OCI-LY7 (cell line): ENCODE data around the gene CRNN. TPM values are rescaled to one million over a fixed set of nuclear protein-coding genes. Genes with fewer than 3 reads are reported as not detected.

Experiments
- BruUV-seq: library from RNA; stranded (reverse); fragments of 400-500 nt; replicated peaks from 2 replicates; lab custom pipeline; 2021; lab: Mats Ljungman, UMichigan
- CTCF ChIA-PET: fragments of 300-600 bp; sonication (Branson Sonifier 250); formaldehyde crosslinking; loops from one replicate; lab custom pipeline; 2022; ENCODE audit warnings: antibody characterized with exemption; ENCODE audit not compliant: unreplicated experiment; lab: Charles Lee
- POLR2A ChIA-PET: fragments of 300-600 bp; sonication (Branson Sonifier 250); formaldehyde crosslinking; loops from one replicate; lab custom pipeline; 2022; ENCODE audit warnings: antibody characterized with exemption; lab: Charles Lee
- DNase-seq: peaks from one replicate; pipeline ENCODE4 v3.0.0-alpha.2; 2015; ENCODE audit warnings: low spot score
- H2AFZ ChIP-seq: fragments of 200-600 bp; sonication (generic), shearing (Covaris generic); 2 replicates; pipeline ENCODE4 v1.6.1; 2014; ENCODE audit warnings: mild to moderate bottlenecking, antibody characterized with exemption, low read length, moderate library complexity
- H3K27ac ChIP-seq: fragments of 200-600 bp; sonication (generic); 2 replicates; pipeline ENCODE4 v1.5.1; 2014; ENCODE audit warnings: mixed run types, low read depth, mild to moderate bottlenecking, moderate library complexity, low read length, inconsistent platforms; ENCODE audit not compliant: poor library complexity, severe bottlenecking
- H3K36me3 ChIP-seq: fragments of 200-600 bp; sonication (generic); 2 replicates; pipeline ENCODE4 v1.6.1; 2014; ENCODE audit warnings: mild to moderate bottlenecking, antibody characterized with exemption, low read length, moderate library complexity, mixed read lengths; ENCODE audit not compliant: insufficient read depth
- H3K4me1 ChIP-seq: fragments of 200-600 bp; sonication (generic); 2 replicates; pipeline ENCODE4 v1.5.1; 2014; ENCODE audit warnings: mild to moderate bottlenecking, low read length; ENCODE audit not compliant: insufficient read depth, poor library complexity, severe bottlenecking
- H3K4me2 ChIP-seq: fragments of 200-600 bp; sonication (generic); 2 replicates; pipeline ENCODE4 v1.6.1; 2014; ENCODE audit warnings: mild to moderate bottlenecking, low read length
- H3K4me3 ChIP-seq: fragments of 200-600 bp; sonication (generic); 2 replicates; pipeline ENCODE4 v1.5.1; 2014; ENCODE audit warnings: mild to moderate bottlenecking, low read depth, low read length; ENCODE audit not compliant: poor library complexity, severe bottlenecking
- H3K79me2 ChIP-seq: fragments of 200-600 bp; sonication (generic); 2 replicates; pipeline ENCODE4 v1.6.1; 2016; ENCODE audit warnings: low read depth, mild to moderate bottlenecking, low read length, moderate library complexity, mixed read lengths; ENCODE audit not compliant: insufficient read depth
- H3K9me2 ChIP-seq: fragments of 200-600 bp; sonication (generic); 2 replicates; pipeline ENCODE4 v1.6.1; 2016; ENCODE audit warnings: mild to moderate bottlenecking, low read length, mixed read lengths; ENCODE audit not compliant: insufficient read depth
- H3K9me3 ChIP-seq: fragments of 200-600 bp; sonication (generic); 2 replicates; pipeline ENCODE4 v1.6.1; 2014; ENCODE audit warnings: mild to moderate bottlenecking, mixed run types, low read length, mixed read lengths
- H4K20me1 ChIP-seq: fragments of 200-600 bp; sonication (generic); 2 replicates; pipeline ENCODE4 v1.6.1; 2014; ENCODE audit warnings: mild to moderate bottlenecking, antibody characterized with exemption, low read length, moderate library complexity, mixed read lengths; ENCODE audit not compliant: insufficient read depth
- CTCF ChIP-seq: fragments of 200-600 bp; sonication (generic); conservative IDR thresholded peaks from 2 replicates; pipeline ENCODE4 v1.5.1; 2014; ENCODE audit warnings: mild to moderate bottlenecking, antibody characterized with exemption, low read length, moderate library complexity, mixed read lengths
- EZH2phosphoT487 ChIP-seq: fragments of 200-600 bp; sonication (generic); IDR thresholded peaks from 2 replicates; pipeline ENCODE4 v1.6.1; 2018; ENCODE audit warnings: low read depth, borderline replicate concordance, mild to moderate bottlenecking, mixed run types, antibody characterized with exemption, low read length, moderate library complexity, mixed read lengths
- intact Hi-C: fragments of 100-400 bp; cut with micrococcal nuclease; formaldehyde crosslinking; loops from one replicate; pipeline ENCODE4 v1.10.0; 2022; ENCODE audit not compliant: unreplicated experiment
- total RNA-seq, 2 experiments: library from RNA; depleted of rRNA in 1 of 2; stranded (reverse); fragments of >200 nt in 1 of 2; shearing (Covaris generic) in 1 of 2; gene quantifications; 2 replicates each; pipeline ENCODE4 v1.2.3, GENCODE V29; 2014 to 2022

CRNN gene
- total RNA-seq, 2 experiments from 2014 or later: not detected

GRCh38 chr1:152411134-152411533, 2.9 kb downstream of the CRNN start:
- BruUV-seq: no TSS peak
- H3K4me3 ChIP-seq: no peak overlapping the region
- H4K20me1 ChIP-seq: no peaks in the 10 kb centered on the region
- intact Hi-C loops: no loop called here
- POLR2A ChIA-PET: no interaction called here
- no peaks in the 10 kb centered on the region for H3K9me2 ChIP-seq
- DNase-seq: no peak
- H3K36me3 ChIP-seq: no peaks in the 10 kb centered on the region
- no peak overlapping the region for H3K27ac ChIP-seq
- CTCF ChIA-PET: no interaction called here
- TF ChIP-seq CTCF (no peak), EZH2phosphoT487 (no peak)
- no peaks in the 10 kb centered on the region for H3K9me3 ChIP-seq
- no peak overlapping the region for H3K4me2 ChIP-seq
- H3K79me2 ChIP-seq: no peaks in the 10 kb centered on the region
- H2AFZ ChIP-seq: no peak overlapping the region
- no peaks in the 10 kb centered on the region for H3K4me1 ChIP-seq

GRCh38 chr1:152410599-152410998, 3.5 kb downstream of the CRNN start:
- BruUV-seq: no TSS peak
- H3K4me1 ChIP-seq: no peaks in the 10 kb centered on the region
- H2AFZ ChIP-seq: no peak overlapping the region
- ChIA-PET POLR2A (no interaction called here), CTCF (no interaction called here)
- H3K9me3 ChIP-seq: no peaks in the 10 kb centered on the region
- TF ChIP-seq EZH2phosphoT487 (no peak), CTCF (no peak)
- H3K79me2 ChIP-seq: no peaks in the 10 kb centered on the region
- H4K20me1 ChIP-seq: no peaks in the 10 kb centered on the region
- DNase-seq: no peak
- no peak overlapping the region for H3K4me2 ChIP-seq
- H3K27ac ChIP-seq: no peak overlapping the region
- H3K9me2 ChIP-seq: no peaks in the 10 kb centered on the region
- H3K36me3 ChIP-seq: no peaks in the 10 kb centered on the region
- intact Hi-C loops: no loop called here
- no peak overlapping the region for H3K4me3 ChIP-seq

GRCh38 chr1:152410028-152410427, 4.0 kb downstream of the CRNN start:
- no peak overlapping the region for H2AFZ ChIP-seq
- ChIA-PET POLR2A (no interaction called here), CTCF (no interaction called here)
- no peak overlapping the region for H3K4me3 ChIP-seq
- no peaks in the 10 kb centered on the region for H4K20me1 ChIP-seq
- H3K27ac ChIP-seq: no peak overlapping the region
- BruUV-seq: no TSS peak
- no peaks in the 10 kb centered on the region for H3K36me3 ChIP-seq
- H3K4me1 ChIP-seq: no peaks in the 10 kb centered on the region
- H3K9me2 ChIP-seq: no peaks in the 10 kb centered on the region
- intact Hi-C loops: no loop called here
- DNase-seq: no peak
- TF ChIP-seq CTCF (no peak), EZH2phosphoT487 (no peak)
- no peaks in the 10 kb centered on the region for H3K9me3 ChIP-seq
- no peaks in the 10 kb centered on the region for H3K79me2 ChIP-seq
- no peak overlapping the region for H3K4me2 ChIP-seq
